H9 (cell line): ENCODE data around the gene RBMXL2. TPM values are rescaled to one million over a fixed set of nuclear protein-coding genes. Genes with fewer than 3 reads are reported as not detected.

ENCODE experiments used
- DNase-seq: peaks from one replicate; pipeline ENCODE4 v3.0.0-alpha.2; 2017
- H2AFZ ChIP-seq: one replicate; pipeline ENCODE4 v1.6.1; 2013; ENCODE audit warnings: mild to moderate bottlenecking, low read length, control low read depth, moderate library complexity
- H2AK5ac ChIP-seq: 2 replicates; pipeline ENCODE4 v1.6.1; 2013; ENCODE audit warnings: low read length, control low read depth, mixed read lengths; ENCODE audit not compliant: insufficient read length
- H2BK120ac ChIP-seq: one replicate; pipeline ENCODE4 v1.6.1; 2013; ENCODE audit warnings: low read depth, mild to moderate bottlenecking, low read length, control low read depth, inconsistent platforms; ENCODE audit not compliant: poor library complexity, severe bottlenecking
- H2BK12ac ChIP-seq: 2 replicates; pipeline ENCODE4 v1.6.1; 2013; ENCODE audit warnings: low read length, control low read depth, mixed read lengths, low read depth; ENCODE audit not compliant: insufficient read length
- H2BK15ac ChIP-seq: 2 replicates; pipeline ENCODE4 v1.6.1; 2013; ENCODE audit warnings: low read depth, low read length, control low read depth
- H2BK20ac ChIP-seq: one replicate; pipeline ENCODE4 v1.6.1; 2013; ENCODE audit warnings: low read depth, mild to moderate bottlenecking, low read length, control low read depth, inconsistent platforms; ENCODE audit not compliant: poor library complexity, severe bottlenecking
- H2BK5ac ChIP-seq: 2 replicates; pipeline ENCODE4 v1.6.1; 2013; ENCODE audit warnings: low read length, control low read depth, mixed read lengths; ENCODE audit not compliant: insufficient read length
- H3K14ac ChIP-seq: 2 replicates; pipeline ENCODE4 v1.6.1; 2013; ENCODE audit warnings: low read length, control low read depth; ENCODE audit not compliant: insufficient read depth
- H3K18ac ChIP-seq: 2 replicates; pipeline ENCODE4 v1.6.1; 2013; ENCODE audit warnings: low read depth, mild to moderate bottlenecking, mixed read lengths, low read length, control low read depth; ENCODE audit not compliant: insufficient read length
- H3K23ac ChIP-seq: 2 replicates; pipeline ENCODE4 v1.6.1; 2013; ENCODE audit warnings: low read length, control low read depth, mixed read lengths, low read depth; ENCODE audit not compliant: insufficient read length
- H3K23me2 ChIP-seq: 2 replicates; pipeline ENCODE4 v1.6.1; 2013; ENCODE audit warnings: low read depth, mild to moderate bottlenecking, mixed read lengths, low read length, control low read depth; ENCODE audit not compliant: insufficient read length, poor library complexity, severe bottlenecking
- H3K27ac ChIP-seq: 2 replicates; pipeline ENCODE4 v1.5.1; 2013; ENCODE audit warnings: low read length, control low read depth, mixed read lengths, low read depth; ENCODE audit not compliant: insufficient read length
- H3K27me3 ChIP-seq: 2 replicates; pipeline ENCODE4 v1.6.1; 2013; ENCODE audit warnings: low read length, control low read depth, inconsistent platforms; ENCODE audit not compliant: insufficient read depth
- H3K4ac ChIP-seq: 2 replicates; pipeline ENCODE4 v1.6.1; 2013; ENCODE audit warnings: low read depth, mild to moderate bottlenecking, control low read depth, inconsistent platforms, low read length, moderate library complexity
- H3K4me1 ChIP-seq: 2 replicates; pipeline ENCODE4 v1.6.1; 2013; ENCODE audit warnings: low read length, control low read depth, inconsistent platforms; ENCODE audit not compliant: insufficient read depth
- H3K4me2 ChIP-seq: 2 replicates; pipeline ENCODE4 v1.6.1; 2013; ENCODE audit warnings: low read length, control low read depth, mixed read lengths; ENCODE audit not compliant: insufficient read length, insufficient read depth
- H3K56ac ChIP-seq: 2 replicates; pipeline ENCODE4 v1.6.1; 2013; ENCODE audit warnings: low read depth, mild to moderate bottlenecking, mixed read lengths, low read length, control low read depth; ENCODE audit not compliant: insufficient read length
- H3K79me1 ChIP-seq: 2 replicates; pipeline ENCODE4 v1.6.1; 2013; ENCODE audit warnings: low read depth, mild to moderate bottlenecking, moderate library complexity, low read length, control low read depth, inconsistent platforms; ENCODE audit not compliant: insufficient read depth, poor library complexity, severe bottlenecking
- H3K79me2 ChIP-seq: 2 replicates; pipeline ENCODE4 v1.6.1; 2013; ENCODE audit warnings: low read length, control low read depth, inconsistent platforms; ENCODE audit not compliant: insufficient read depth
- H3K9ac ChIP-seq: 2 replicates; pipeline ENCODE4 v1.6.1; 2013; ENCODE audit warnings: low read length, control low read depth, mixed read lengths; ENCODE audit not compliant: insufficient read length; ENCODE audit errors: extremely low read depth
- H3K9me3 ChIP-seq: one replicate; pipeline ENCODE4 v1.6.1; 2013; ENCODE audit warnings: low read depth, low read length, inconsistent platforms; ENCODE audit not compliant: control insufficient read depth
- H3T11ph ChIP-seq: one replicate; pipeline ENCODE4 v1.6.1; 2013; ENCODE audit warnings: mild to moderate bottlenecking, low read length, control low read depth, inconsistent platforms
- H4K20me1 ChIP-seq: one replicate; pipeline ENCODE4 v1.6.1; 2013; ENCODE audit not compliant: control insufficient read depth, insufficient read length, insufficient read depth
- H4K5ac ChIP-seq: 2 replicates; pipeline ENCODE4 v1.6.1; 2013; ENCODE audit warnings: low read depth, mild to moderate bottlenecking, mixed read lengths, low read length, control low read depth; ENCODE audit not compliant: insufficient read length
- H4K8ac ChIP-seq: replicated peaks from 2 replicates; pipeline ENCODE4 v1.6.1; 2013; ENCODE audit warnings: low read length, control low read depth, mixed read lengths, low read depth; ENCODE audit not compliant: insufficient read length
- H4K91ac ChIP-seq: 2 replicates; pipeline ENCODE4 v1.6.1; 2013; ENCODE audit warnings: low read depth, mild to moderate bottlenecking, moderate library complexity, mixed read lengths, low read length, control low read depth; ENCODE audit not compliant: insufficient read length
- H3K27ac Mint-ChIP-seq, 3 experiments: 2 replicates in 2 of 3; 3 replicates in 1 of 3; pipeline ENCODE4 v1.8.0; 2020 to 2021; ENCODE audit warnings: mixed read lengths in 3 of 3, mild to moderate bottlenecking in 1 of 3, moderate library complexity in 1 of 3
- H3K27me3 Mint-ChIP-seq: 2 replicates; pipeline ENCODE4 v1.8.0; 2021; ENCODE audit warnings: low read depth, mild to moderate bottlenecking, moderate library complexity, mixed read lengths
- H3K36me3 Mint-ChIP-seq, 3 experiments: 2 replicates in 2 of 3; 3 replicates in 1 of 3; pipeline ENCODE4 v1.8.0; 2020 to 2021; ENCODE audit warnings: low read depth in 3 of 3, mixed read lengths in 3 of 3; ENCODE audit not compliant: insufficient read depth in 1 of 3
- H3K4me1 Mint-ChIP-seq, 2 experiments: 2 replicates each; pipeline ENCODE4 v1.8.0; 2020; ENCODE audit warnings: mixed read lengths in 2 of 2
- H3K4me3 Mint-ChIP-seq, 2 experiments: 2 replicates in 1 of 2; 3 replicates in 1 of 2; pipeline ENCODE4 v1.8.0; 2020 to 2021; ENCODE audit warnings: mild to moderate bottlenecking in 2 of 2, mixed read lengths in 2 of 2, moderate library complexity in 1 of 2
- H3K9me3 Mint-ChIP-seq, 2 experiments: 2 replicates in 1 of 2; 3 replicates in 1 of 2; pipeline ENCODE4 v1.8.0; 2020; ENCODE audit warnings: mild to moderate bottlenecking in 2 of 2, mixed read lengths in 2 of 2, moderate library complexity in 1 of 2
- CTCF ChIP-seq: fragments of 200-600 bp; sonication (generic); conservative IDR thresholded peaks from 3 replicates; pipeline ENCODE4 v1.8.0; 2021; ENCODE audit warnings: antibody characterized with exemption, mild to moderate bottlenecking
- WGBS: extraction: QIAGEN DNeasy Blood & Tissue Kit; methylation state at CpG from one replicate; pipeline ENCODE4 v1.1.7; 2013; ENCODE audit warnings: missing lambda C conversion rate, low lambda C conversion rate, mixed read lengths; ENCODE audit not compliant: insufficient read length; ENCODE audit errors: extremely low coverage; 5-methylcytosine and 5-hydroxymethylcytosine counted together
- total RNA-seq: library from RNA; stranded (reverse); gene quantifications from 2 replicates; pipeline ENCODE4 v1.2.1, GENCODE V29; 2021

RBMXL2 gene
- total RNA-seq, 1 experiment from 2014 or later, result not detected

GRCh38 chr11:7116370-7116769, 27.6 kb downstream of the RBMXL2 start:
- Mint-ChIP-seq H3K27me3 (no peaks in the 10 kb centered on the region), H3K36me3 (no peaks in the 10 kb centered on the region), H3K27ac (no peak overlapping the region), H3K9me3 (no peaks in the 10 kb centered on the region), H3K4me1 (no peaks in the 10 kb centered on the region), H3K4me3 (no peak overlapping the region)
- H3K9ac ChIP-seq, result no peak overlapping the region
- H3K23me2 ChIP-seq, result no peaks in the 10 kb centered on the region
- no peak overlapping the region for H3K56ac ChIP-seq
- H2BK120ac ChIP-seq, result no peak overlapping the region
- DNase-seq, result no peak
- H3K79me2 ChIP-seq, result no peaks in the 10 kb centered on the region
- H4K91ac ChIP-seq, result no peak overlapping the region
- no peak overlapping the region for H4K8ac ChIP-seq
- no peak overlapping the region for H3K27ac ChIP-seq
- no peak overlapping the region for H3K23ac ChIP-seq
- no peak overlapping the region for H2AK5ac ChIP-seq
- no peak overlapping the region for H3K18ac ChIP-seq
- no peaks in the 10 kb centered on the region for H3K9me3 ChIP-seq
- no peaks in the 10 kb centered on the region for H3K4me1 ChIP-seq
- H2BK15ac ChIP-seq, result no peak overlapping the region
- TF ChIP-seq CTCF, result no peak
- H2BK12ac ChIP-seq, result no peak overlapping the region
- H3K27me3 ChIP-seq, result no peaks in the 10 kb centered on the region
- no CpG with 5 or more reads among the region's 3 CpGs for WGBS
- no peak overlapping the region for H3K14ac ChIP-seq
- no peak overlapping the region for H3T11ph ChIP-seq
- H4K20me1 ChIP-seq, result no peaks in the 10 kb centered on the region
- no peak overlapping the region for H3K4me2 ChIP-seq
- H3K4ac ChIP-seq, result no peak overlapping the region
- H3K79me1 ChIP-seq, result no peaks in the 10 kb centered on the region
- H2BK5ac ChIP-seq, result no peak overlapping the region
- no peak overlapping the region for H2BK20ac ChIP-seq
- H2AFZ ChIP-seq, result no peak overlapping the region
- H4K5ac ChIP-seq, result no peak overlapping the region
